Bronchial epithelial cell (primary cell): ENCODE data around the gene LMAN2L. TPM values are rescaled to one million over a fixed set of nuclear protein-coding genes. Genes with fewer than 3 reads are reported as not detected.

Source experiments
- DNase-seq: peaks from one replicate; pipeline ENCODE4 v3.0.0-alpha.2; 2010; ENCODE audit warnings: low read depth
- FAIRE-seq: peaks from 2 replicates; lab custom pipeline; 2011; peaks lifted over from hg19 to GRCh38; lab: Jason Lieb, UNC
- H3K27me3 ChIP-seq: 2 replicates; pipeline ENCODE4 v1.5.1; 2011; ENCODE audit warnings: low read length; ENCODE audit not compliant: control insufficient read depth, insufficient read depth
- H3K36me3 ChIP-seq: 2 replicates; pipeline ENCODE4 v1.5.1; 2011; ENCODE audit warnings: low read length; ENCODE audit not compliant: control insufficient read depth, insufficient read depth
- H3K4me3 ChIP-seq: 2 replicates; pipeline ENCODE4 v1.5.1; 2011; ENCODE audit warnings: mild to moderate bottlenecking, low read depth, low read length, control low read depth
- CTCF ChIP-seq: IDR thresholded peaks from 2 replicates; pipeline ENCODE4 v1.5.1; 2011; ENCODE audit warnings: mild to moderate bottlenecking, moderate library complexity, low read length, control low read depth, inconsistent platforms; ENCODE audit not compliant: insufficient read depth, severe bottlenecking
- total RNA-seq: library from RNA; depleted of rRNA; stranded (reverse); fragments of >200 nt; gene quantifications from 2 replicates; pipeline ENCODE4 v1.2.1, GENCODE V29; 2014

Gene LMAN2L
- total RNA-seq, 1 donor from 2014 or later = 15.3 TPM

GRCh38 chr2:96699021-96699420 is 40.8 kb downstream of the LMAN2L start:
- Histone ChIP-seq H3K36me3 (no peaks in the 10 kb centered on the region), H3K4me3 (no peak overlapping the region), H3K27me3 (no peaks in the 10 kb centered on the region)
- peak; percentile 7 for FAIRE-seq
- DNase-seq = no peak
- no peak for TF ChIP-seq CTCF

- FAIRE-seq = peak; percentile 60
- H3K36me3 ChIP-seq = no peaks in the 10 kb centered on the region
- no peak for TF ChIP-seq CTCF
- peak; percentile 85 for DNase-seq
- no peaks in the 10 kb centered on the region for H3K27me3 ChIP-seq
- no peak overlapping the region for H3K4me3 ChIP-seq
Measured at GRCh38 chr2:96698221-96698861, 41.5 kb downstream of the LMAN2L start.

- no peak for TF ChIP-seq CTCF
- Histone ChIP-seq H3K36me3 (no peaks in the 10 kb centered on the region), H3K4me3 (no peak overlapping the region), H3K27me3 (no peaks in the 10 kb centered on the region)
- no peak for FAIRE-seq
- peak; percentile 42 for DNase-seq
Measured at GRCh38 chr2:96697476-96697875, 42.4 kb downstream of the LMAN2L start.

- TF ChIP-seq CTCF = no peak
- DNase-seq (no peak), FAIRE-seq (no peak)
Measured at GRCh38 chr2:96695602-96696001, 44.3 kb downstream of the LMAN2L start.

GRCh38 chr2:96694816-96695455 is 44.9 kb downstream of the LMAN2L start:
- H3K36me3 ChIP-seq = no peaks in the 10 kb centered on the region
- DNase-seq (no peak), FAIRE-seq (peak; percentile 43)
- no peak for TF ChIP-seq CTCF
- no peak overlapping the region for H3K4me3 ChIP-seq
- no peaks in the 10 kb centered on the region for H3K27me3 ChIP-seq

More at GRCh38 chr2:96695602-96696001, 44.3 kb downstream of the LMAN2L start:
- Histone ChIP-seq H3K4me3 (no peak overlapping the region), H3K36me3 (no peaks in the 10 kb centered on the region), H3K27me3 (no peaks in the 10 kb centered on the region)

- no peak for FAIRE-seq
- no peak for DNase-seq
- no peak for TF ChIP-seq CTCF
Measured at GRCh38 chr2:96694279-96694678, 45.6 kb downstream of the LMAN2L start.

More at GRCh38 chr2:96694279-96694678, 45.6 kb downstream of the LMAN2L start:
- no peaks in the 10 kb centered on the region for H3K36me3 ChIP-seq
- H3K27me3 ChIP-seq = no peaks in the 10 kb centered on the region
- no peak overlapping the region for H3K4me3 ChIP-seq
